ENCODE results near the gene NTMT2. TPM values are rescaled to one million over a fixed set of nuclear protein-coding genes. Genes with fewer than 3 reads are reported as not detected.

NTMT2 gene
- total RNA-seq, 1 donor from 2014 or later: not detected

DNA sequence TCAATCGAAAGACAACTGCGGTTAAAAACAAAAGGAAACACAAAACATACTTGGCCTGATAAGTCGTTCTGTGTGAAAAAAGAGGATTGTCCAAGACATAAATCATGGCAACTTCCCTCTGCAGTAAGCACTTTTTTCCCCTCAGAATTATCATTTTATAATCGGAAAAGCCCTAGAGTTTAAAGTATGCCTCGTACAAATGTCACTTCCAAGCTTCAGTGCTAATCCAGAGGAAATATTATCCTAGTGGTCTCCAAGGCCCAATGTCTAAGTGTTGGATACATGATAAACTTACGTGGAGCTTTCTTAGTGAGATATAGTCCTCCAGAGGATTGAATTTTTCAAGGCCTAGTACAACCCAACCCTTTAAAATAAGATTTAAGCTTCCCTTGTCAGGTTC is 11.2 kb upstream of the NTMT2 start:
- no peak overlapping the region for H3K4me3 ChIP-seq (ENCODE audit: low read depth, low read length)
- no peak for FAIRE-seq
- H3K36me3 ChIP-seq (ENCODE audit: control insufficient read depth, insufficient read depth, low read length): no peaks in the 10 kb centered on the region
- DNase-seq (ENCODE audit: low read depth): no peak
- H3K27me3 ChIP-seq (ENCODE audit: control insufficient read depth, insufficient read depth, low read length): no peaks in the 10 kb centered on the region
- TF ChIP-seq, protein P1, sequence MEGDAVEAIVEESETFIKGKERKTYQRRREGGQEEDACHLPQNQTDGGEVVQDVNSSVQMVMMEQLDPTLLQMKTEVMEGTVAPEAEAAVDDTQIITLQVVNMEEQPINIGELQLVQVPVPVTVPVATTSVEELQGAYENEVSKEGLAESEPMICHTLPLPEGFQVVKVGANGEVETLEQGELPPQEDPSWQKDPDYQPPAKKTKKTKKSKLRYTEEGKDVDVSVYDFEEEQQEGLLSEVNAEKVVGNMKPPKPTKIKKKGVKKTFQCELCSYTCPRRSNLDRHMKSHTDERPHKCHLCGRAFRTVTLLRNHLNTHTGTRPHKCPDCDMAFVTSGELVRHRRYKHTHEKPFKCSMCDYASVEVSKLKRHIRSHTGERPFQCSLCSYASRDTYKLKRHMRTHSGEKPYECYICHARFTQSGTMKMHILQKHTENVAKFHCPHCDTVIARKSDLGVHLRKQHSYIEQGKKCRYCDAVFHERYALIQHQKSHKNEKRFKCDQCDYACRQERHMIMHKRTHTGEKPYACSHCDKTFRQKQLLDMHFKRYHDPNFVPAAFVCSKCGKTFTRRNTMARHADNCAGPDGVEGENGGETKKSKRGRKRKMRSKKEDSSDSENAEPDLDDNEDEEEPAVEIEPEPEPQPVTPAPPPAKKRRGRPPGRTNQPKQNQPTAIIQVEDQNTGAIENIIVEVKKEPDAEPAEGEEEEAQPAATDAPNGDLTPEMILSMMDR (IDR thresholded peaks at IDR 0.05; ENCODE audit: insufficient read depth, low read length, severe bottlenecking): no peak

DNA sequence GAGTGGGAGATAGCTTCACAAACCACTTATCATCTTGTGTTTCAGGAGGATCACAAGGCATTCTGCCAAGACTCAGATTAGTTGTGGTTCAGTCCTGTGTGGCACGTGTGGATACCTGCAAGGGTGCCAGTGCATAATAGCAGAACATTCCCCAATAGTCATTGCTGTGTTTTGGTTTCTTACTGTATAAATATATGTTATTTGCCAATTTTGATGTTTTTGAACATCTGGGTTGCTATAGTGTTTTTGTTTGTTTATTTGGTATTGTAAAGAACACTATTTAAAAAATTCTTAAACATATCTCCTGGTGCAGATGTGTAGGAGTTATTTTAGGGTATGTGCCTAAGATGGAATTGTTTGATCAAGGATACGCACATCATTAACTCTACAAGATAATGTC is 5.4 kb upstream of the NTMT2 start:
- TF ChIP-seq, protein P1 (IDR thresholded peaks at IDR 0.05; ENCODE audit: insufficient read depth, low read length, severe bottlenecking): no peak
- FAIRE-seq (no peak), DNase-seq (ENCODE audit: low read depth) (no peak)
- Histone ChIP-seq H3K4me3 (ENCODE audit: low read depth, low read length) (no peak overlapping the region), H3K27me3 (ENCODE audit: control insufficient read depth, insufficient read depth, low read length) (no peaks in the 10 kb centered on the region), H3K36me3 (ENCODE audit: control insufficient read depth, insufficient read depth, low read length) (no peaks in the 10 kb centered on the region)

DNA sequence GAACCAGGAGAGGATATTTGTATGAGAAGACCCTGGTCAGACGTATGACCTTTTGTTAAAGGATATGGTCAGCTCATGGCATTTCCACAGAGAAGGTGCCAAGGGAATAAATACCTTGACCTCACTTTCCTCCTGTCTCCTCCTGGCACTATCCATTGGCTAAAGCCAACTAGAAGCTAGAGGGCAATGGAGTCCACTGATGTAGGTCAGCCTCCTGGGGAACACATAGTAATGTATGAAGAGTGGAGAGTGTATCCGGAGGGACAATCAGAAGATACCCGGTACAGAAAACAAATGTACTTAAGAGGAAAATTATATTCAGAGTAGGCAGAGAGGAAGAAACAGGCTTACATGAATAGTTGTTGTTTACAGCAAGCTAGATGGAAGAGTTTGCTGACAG is 698 bp upstream of the NTMT2 start:
- Histone ChIP-seq H3K4me3 (ENCODE audit: low read depth, low read length) (no peak overlapping the region), H3K27me3 (ENCODE audit: control insufficient read depth, insufficient read depth, low read length) (no peaks in the 10 kb centered on the region), H3K36me3 (ENCODE audit: control insufficient read depth, insufficient read depth, low read length) (no peaks in the 10 kb centered on the region)
- DNase-seq (ENCODE audit: low read depth) (no peak), FAIRE-seq (no peak)
- TF ChIP-seq, protein P1 (IDR thresholded peaks at IDR 0.05; ENCODE audit: insufficient read depth, low read length, severe bottlenecking): no peak

DNA sequence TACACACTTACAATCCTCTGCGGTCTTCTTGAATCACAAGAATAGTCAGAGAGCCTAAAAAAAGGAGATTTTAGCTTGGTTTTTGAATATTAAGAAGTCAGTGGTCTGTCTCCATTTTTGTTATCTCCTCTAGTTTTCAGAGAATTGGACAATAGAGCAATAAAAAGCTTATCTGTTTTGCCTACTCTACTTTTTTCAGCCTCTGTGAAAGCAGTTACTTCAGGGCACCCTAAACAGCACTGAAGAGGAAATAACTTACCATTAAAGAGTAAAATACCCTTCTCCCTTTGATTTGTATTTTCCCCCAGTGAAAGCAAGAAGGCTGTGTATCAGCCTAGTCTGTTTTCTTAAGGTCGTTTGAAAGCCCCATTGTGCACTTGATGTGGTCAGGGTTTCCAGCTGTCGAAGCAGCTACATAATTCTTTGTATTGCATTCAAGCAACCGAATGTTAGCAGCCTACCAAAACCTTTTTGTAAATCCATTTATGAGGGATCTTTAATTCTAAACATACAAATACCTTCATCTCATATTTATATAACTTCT is 1.0 kb downstream of the NTMT2 start:
- no peaks in the 10 kb centered on the region for H3K36me3 ChIP-seq (ENCODE audit: control insufficient read depth, insufficient read depth, low read length)
- no peaks in the 10 kb centered on the region for H3K27me3 ChIP-seq (ENCODE audit: control insufficient read depth, insufficient read depth, low read length)
- H3K4me3 ChIP-seq (ENCODE audit: low read depth, low read length): no peak overlapping the region
- DNase-seq (ENCODE audit: low read depth) (no peak), FAIRE-seq (no peak)
- TF ChIP-seq, protein P1 (IDR thresholded peaks at IDR 0.05; ENCODE audit: insufficient read depth, low read length, severe bottlenecking): no peak

DNA sequence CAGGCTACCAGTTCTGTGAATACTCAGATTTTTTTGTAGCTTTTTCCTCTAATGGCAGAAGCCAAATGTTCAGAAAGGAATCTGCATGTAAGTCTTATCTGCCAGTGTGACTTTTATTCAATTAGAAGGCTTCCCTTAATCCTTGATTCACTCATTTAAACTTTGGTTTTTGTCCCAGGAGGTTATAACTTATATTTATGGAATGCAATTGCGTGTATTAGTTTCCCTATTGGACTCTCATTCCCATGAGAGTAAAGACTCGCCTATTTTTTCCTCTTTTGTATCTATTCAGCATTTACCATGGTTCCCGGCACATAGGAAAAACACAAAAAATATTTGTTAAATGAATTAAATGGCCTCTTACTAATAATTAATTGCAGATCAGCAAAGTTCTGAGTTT is 3.5 kb downstream of the NTMT2 start:
- FAIRE-seq (no peak), DNase-seq (ENCODE audit: low read depth) (no peak)
- TF ChIP-seq, protein P1 (IDR thresholded peaks at IDR 0.05; ENCODE audit: insufficient read depth, low read length, severe bottlenecking): no peak
- H3K36me3 ChIP-seq (ENCODE audit: control insufficient read depth, insufficient read depth, low read length): no peaks in the 10 kb centered on the region
- no peak overlapping the region for H3K4me3 ChIP-seq (ENCODE audit: low read depth, low read length)
- no peaks in the 10 kb centered on the region for H3K27me3 ChIP-seq (ENCODE audit: control insufficient read depth, insufficient read depth, low read length)

DNA sequence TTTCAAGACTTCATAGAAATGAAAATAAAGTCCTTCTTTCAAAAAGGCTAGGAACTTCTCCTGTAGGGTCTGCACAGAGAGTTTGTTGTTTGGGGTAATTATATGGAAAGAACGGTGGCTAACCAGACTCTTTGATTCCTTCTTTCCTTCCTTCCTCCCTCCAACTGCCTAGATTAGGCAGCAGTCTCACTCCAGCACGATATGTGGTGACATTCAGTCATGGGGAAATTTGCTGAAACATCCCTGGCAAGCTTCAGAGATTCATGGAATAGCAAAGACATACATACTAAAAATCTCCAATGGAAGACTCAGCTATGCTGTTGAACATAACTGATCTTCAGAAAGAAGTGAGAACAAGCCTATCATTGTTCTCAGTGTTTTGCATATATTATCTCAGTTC is 4.3 kb downstream of the NTMT2 start:
- no peak for FAIRE-seq

More for the DNA sequence above, 4.3 kb downstream of the NTMT2 start:
- no peak for DNase-seq (ENCODE audit: low read depth)
- Histone ChIP-seq H3K27me3 (ENCODE audit: control insufficient read depth, insufficient read depth, low read length) (no peaks in the 10 kb centered on the region), H3K4me3 (ENCODE audit: low read depth, low read length) (no peak overlapping the region), H3K36me3 (ENCODE audit: control insufficient read depth, insufficient read depth, low read length) (no peaks in the 10 kb centered on the region)
- TF ChIP-seq, protein P1 (IDR thresholded peaks at IDR 0.05; ENCODE audit: insufficient read depth, low read length, severe bottlenecking): no peak
